IMR-90 (cell line): ENCODE results near the gene FSTL5. TPM values are rescaled to one million over a fixed set of nuclear protein-coding genes. Genes with fewer than 3 reads are reported as not detected.

Experiments used
- ATAC-seq: fragments of 200-7000 bp; cut with Tn5 transposase; 2 replicates; pipeline ENCODE4 v1.9.1; 2020; ENCODE audit warnings: low read depth, mild to moderate bottlenecking, moderate library complexity
- BruUV-seq: library from RNA; stranded (reverse); fragments of 400-500 nt; replicated peaks from 2 replicates; lab custom pipeline; 2021; lab: Mats Ljungman, UMichigan
- CTCF ChIA-PET: fragments of 300-600 bp; formaldehyde crosslinking; extraction: SDS; loops from one replicate; lab custom pipeline; 2021; ENCODE audit warnings: antibody characterized with exemption; lab: Yijun Ruan, JAX
- POLR2A ChIA-PET: fragments of 300-600 bp; sonication (Branson Sonifier 250); formaldehyde crosslinking; loops from one replicate; lab custom pipeline; 2022; ENCODE audit warnings: antibody characterized with exemption; ENCODE audit not compliant: unreplicated experiment; lab: Charles Lee
- DNase-seq: peaks from one replicate; pipeline ENCODE4 v3.0.0; 2013
- H2AFZ ChIP-seq: replicated peaks from 2 replicates; pipeline ENCODE3; 2013; ENCODE audit warnings: low read length, mild to moderate bottlenecking; ENCODE audit not compliant: poor library complexity
- H2AK5ac ChIP-seq: 2 replicates; pipeline ENCODE4 v1.6.1; 2013; ENCODE audit warnings: low read depth, low read length, inconsistent platforms
- H2AK9ac ChIP-seq: replicated peaks from 2 replicates; pipeline ENCODE3; 2013; ENCODE audit warnings: mild to moderate bottlenecking, low read depth, low read length, moderate library complexity; ENCODE audit not compliant: poor library complexity
- H2BK120ac ChIP-seq: 2 replicates; pipeline ENCODE4 v1.6.1; 2013; ENCODE audit warnings: low read depth, low read length, inconsistent platforms
- H2BK15ac ChIP-seq: 3 replicates; pipeline ENCODE4 v1.6.1; 2013; ENCODE audit warnings: low read depth, low read length, inconsistent platforms
- H2BK20ac ChIP-seq: 2 replicates; pipeline ENCODE4 v1.6.1; 2013; ENCODE audit warnings: low read depth, mild to moderate bottlenecking, inconsistent platforms, low read length, moderate library complexity
- H2BK5ac ChIP-seq: 2 replicates; pipeline ENCODE4 v1.6.1; 2013; ENCODE audit warnings: mild to moderate bottlenecking, low read depth, low read length, inconsistent platforms; ENCODE audit not compliant: poor library complexity, severe bottlenecking
- H3K14ac ChIP-seq: replicated peaks from 2 replicates; pipeline ENCODE4 v1.6.1; 2013; ENCODE audit warnings: low read depth, low read length, inconsistent platforms
- H3K18ac ChIP-seq: 2 replicates; pipeline ENCODE4 v1.6.1; 2013; ENCODE audit warnings: low read depth, low read length, control low read depth
- H3K23ac ChIP-seq: 2 replicates; pipeline ENCODE4 v1.6.1; 2013; ENCODE audit warnings: low read depth, low read length, inconsistent platforms
- H3K27ac ChIP-seq: 2 replicates; pipeline ENCODE4 v1.5.1; 2013; ENCODE audit warnings: mild to moderate bottlenecking, control low read depth, low read length; ENCODE audit not compliant: insufficient read depth
- H3K27me3 ChIP-seq: 2 replicates; pipeline ENCODE4 v1.6.1; 2013; ENCODE audit warnings: low read length; ENCODE audit not compliant: control insufficient read depth, insufficient read depth
- H3K36me3 ChIP-seq: 2 replicates; pipeline ENCODE4 v1.6.1; 2013; ENCODE audit warnings: low read length, mixed read lengths; ENCODE audit not compliant: control insufficient read depth, insufficient read depth
- H3K4ac ChIP-seq: 2 replicates; pipeline ENCODE4 v1.6.1; 2013; ENCODE audit warnings: low read depth, low read length, inconsistent platforms
- H3K4me1 ChIP-seq: 2 replicates; pipeline ENCODE4 v1.6.1; 2013; ENCODE audit warnings: low read length, mixed read lengths; ENCODE audit not compliant: control insufficient read depth, insufficient read depth
- H3K4me2 ChIP-seq: 2 replicates; pipeline ENCODE4 v1.6.1; 2013; ENCODE audit warnings: low read depth, mild to moderate bottlenecking, control low read depth, low read length, moderate library complexity
- H3K4me3 ChIP-seq: 2 replicates; pipeline ENCODE4 v1.5.1; 2013; ENCODE audit warnings: low read depth, mild to moderate bottlenecking, control low read depth, low read length, moderate library complexity; ENCODE audit not compliant: insufficient read depth
- H3K56ac ChIP-seq: 2 replicates; pipeline ENCODE4 v1.6.1; 2013; ENCODE audit warnings: low read length, inconsistent platforms; ENCODE audit not compliant: insufficient read depth; ENCODE audit errors: extremely low read depth
- H3K79me1 ChIP-seq, 2 experiments: 2 replicates each; pipeline ENCODE4 v1.6.1; 2013; ENCODE audit warnings: low read length in 2 of 2, inconsistent platforms in 1 of 2, low read depth in 1 of 2
- H3K9ac ChIP-seq: 2 replicates; pipeline ENCODE4 v1.6.1; 2013; ENCODE audit warnings: low read depth, low read length, control low read depth
- H3K9me1 ChIP-seq: 2 replicates; pipeline ENCODE4 v1.6.1; 2013; ENCODE audit warnings: low read length, inconsistent platforms; ENCODE audit not compliant: insufficient read depth
- H3K9me3 ChIP-seq: 2 replicates; pipeline ENCODE4 v1.6.1; 2013; ENCODE audit warnings: low read length; ENCODE audit not compliant: control insufficient read depth, insufficient read depth
- H4K20me1 ChIP-seq: 2 replicates; pipeline ENCODE4 v1.6.1; 2013; ENCODE audit warnings: low read length, inconsistent platforms; ENCODE audit not compliant: insufficient read depth
- H4K5ac ChIP-seq: 2 replicates; pipeline ENCODE4 v1.6.1; 2013; ENCODE audit warnings: mild to moderate bottlenecking, low read depth, low read length, control low read depth
- H4K8ac ChIP-seq, 2 experiments: 2 replicates each; pipeline ENCODE4 v1.6.1; 2013; ENCODE audit warnings: low read depth in 2 of 2, low read length in 2 of 2, control low read depth in 1 of 2, inconsistent platforms in 1 of 2
- H4K91ac ChIP-seq: 2 replicates; pipeline ENCODE4 v1.6.1; 2013; ENCODE audit warnings: low read depth, low read length, inconsistent platforms; ENCODE audit not compliant: insufficient read depth
- BHLHE40 ChIP-seq: fragments of 150-350 bp; IDR thresholded peaks from 2 replicates; pipeline ENCODE4 v1.6.1; 2016; ENCODE audit warnings: mild to moderate bottlenecking, low read depth, low read length
- CEBPB ChIP-seq: IDR thresholded peaks from 2 replicates; pipeline ENCODE4 v1.6.1; 2012; ENCODE audit warnings: low read depth, low read length, improper control_type of control experiment
- MAFK ChIP-seq: IDR thresholded peaks from 2 replicates; pipeline ENCODE4 v1.6.1; 2012; ENCODE audit warnings: low read depth, low read length, improper control_type of control experiment
- NFE2L2 ChIP-seq: fragments of 150-350 bp; IDR thresholded peaks from 2 replicates; pipeline ENCODE4 v1.6.1; 2016; ENCODE audit warnings: low read depth, mild to moderate bottlenecking, low read length
- RFX5 ChIP-seq: IDR thresholded peaks from 2 replicates; pipeline ENCODE4 v1.8.0; 2012; ENCODE audit warnings: low read depth, mild to moderate bottlenecking, low read length, moderate library complexity
- SMC3 ChIP-seq: fragments of 150-350 bp; IDR thresholded peaks from 2 replicates; pipeline ENCODE4 v1.6.1; 2016; ENCODE audit warnings: low read depth, mild to moderate bottlenecking, antibody characterized with exemption, low read length, moderate library complexity
- WGBS, 2 experiments: methylation state at CpG; one replicate each; pipeline versions ENCODE4 v1.1.5 to v1.1.7; 2013; ENCODE audit warnings: missing lambda C conversion rate in 2 of 2; ENCODE audit not compliant: insufficient read length in 1 of 2; ENCODE audit errors: extremely low coverage in 2 of 2; 5-methylcytosine and 5-hydroxymethylcytosine counted together
- dilution Hi-C: fragments of 300-500 bp; cut with HindIII; formaldehyde crosslinking; loops from one replicate; pipeline ENCODE4 v1.14.3; 2018; ENCODE audit warnings: low sequenced_read_pairs; ENCODE audit not compliant: unreplicated experiment
- in situ Hi-C: fragments of 300-500 bp; cut with MboI; formaldehyde crosslinking; loops from 3 replicates; pipeline ENCODE4 v1.14.3; 2019; ENCODE audit warnings: low sequenced_read_pairs, inconsistent platforms, mixed read lengths
- intact Hi-C: fragments of 100-400 bp; cut with micrococcal nuclease; formaldehyde crosslinking; loops from 2 replicates; pipeline ENCODE4 v1.10.0; 2022
- polyA plus RNA-seq, 3 experiments: library from polyadenylated mRNA; depleted of rRNA; stranded (reverse); fragments of >200 nt; gene quantifications; 2 replicates each; pipeline ENCODE4 v1.2.3, GENCODE V29; 2012; ENCODE audit warnings: low replicate concordance in 1 of 3
- total RNA-seq: library from RNA; depleted of rRNA; stranded (reverse); fragments of >200 nt; gene quantifications from 2 replicates; pipeline ENCODE4 v1.2.3, GENCODE V29; 2012
- TF ChIP-seq, protein P1 (sequence below): fragments of 150-350 bp; IDR thresholded peaks from 2 replicates; pipeline ENCODE4 v1.6.1; 2017; ENCODE audit warnings: mild to moderate bottlenecking, antibody characterized with exemption, low read length, low read depth

The FSTL5 gene
- total and polyA plus RNA-seq, 2 of the 4 experiments (the other 2 are of a cell fraction): under 0.01 TPM; not detected in 1

DNA sequence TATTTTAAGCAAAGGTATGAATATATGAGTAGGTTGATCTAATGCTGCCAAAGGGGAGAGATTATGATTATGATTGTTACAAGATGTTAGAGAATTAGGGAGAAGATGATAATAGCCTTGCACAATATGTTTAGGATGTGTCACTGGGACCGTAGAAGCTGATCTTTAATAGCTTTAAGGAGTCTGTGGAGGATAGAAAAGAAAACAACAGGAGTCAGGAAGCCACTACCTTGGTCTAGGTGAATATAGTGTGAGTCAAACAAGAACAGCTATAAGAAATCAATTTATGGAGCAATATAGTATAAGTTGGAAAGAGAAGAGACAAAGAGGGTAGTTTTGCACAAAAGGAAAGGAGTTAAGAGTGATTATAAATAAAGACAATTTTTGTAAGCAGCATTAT is 232.7 kb downstream of the FSTL5 start:
- H3K4me1 ChIP-seq: no peaks in the 10 kb centered on the region
- no peaks in the 10 kb centered on the region for H3K36me3 ChIP-seq
- no peak overlapping the region for H3K18ac ChIP-seq
- no peak overlapping the region for H2AK5ac ChIP-seq
- no peak overlapping the region for H4K91ac ChIP-seq
- no peak overlapping the region for H3K9ac ChIP-seq
- DNase-seq (no peak), ATAC-seq (no peak)
- no peak overlapping the region for H3K4me3 ChIP-seq
- POLR2A ChIA-PET: no interaction called here
- dilution Hi-C loops: no loop called here
- H2BK5ac ChIP-seq: no peak overlapping the region
- no peak overlapping the region for H3K14ac ChIP-seq
- no peaks in the 10 kb centered on the region for H3K9me1 ChIP-seq
- 0 out of 2 replicates have a peak, but pooled peaks cover 2% of the 10 kb centered on the region for H3K9me3 ChIP-seq
- CTCF ChIA-PET: no interaction called here
- H2BK120ac ChIP-seq: no peak overlapping the region
- H3K79me1 ChIP-seq: no peaks in the 10 kb centered on the region
- in situ Hi-C loops: no loop called here
- H4K5ac ChIP-seq: no peak overlapping the region
- H3K4ac ChIP-seq: no peak overlapping the region
- H3K56ac ChIP-seq: no peak overlapping the region
- no peaks in the 10 kb centered on the region for H3K27me3 ChIP-seq
- no peak overlapping the region for H2AFZ ChIP-seq
- TF ChIP-seq, protein P1, sequence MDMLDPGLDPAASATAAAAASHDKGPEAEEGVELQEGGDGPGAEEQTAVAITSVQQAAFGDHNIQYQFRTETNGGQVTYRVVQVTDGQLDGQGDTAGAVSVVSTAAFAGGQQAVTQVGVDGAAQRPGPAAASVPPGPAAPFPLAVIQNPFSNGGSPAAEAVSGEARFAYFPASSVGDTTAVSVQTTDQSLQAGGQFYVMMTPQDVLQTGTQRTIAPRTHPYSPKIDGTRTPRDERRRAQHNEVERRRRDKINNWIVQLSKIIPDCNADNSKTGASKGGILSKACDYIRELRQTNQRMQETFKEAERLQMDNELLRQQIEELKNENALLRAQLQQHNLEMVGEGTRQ: no peak
- TF ChIP-seq RFX5: no peak
- TF ChIP-seq CEBPB: no peak
- no peak for TF ChIP-seq MAFK
- TF ChIP-seq SMC3: no peak
- TF ChIP-seq BHLHE40: no peak
- no peak for TF ChIP-seq NFE2L2
- no peak overlapping the region for H4K8ac ChIP-seq
- WGBS, 2 experiments: no CpG with 5 or more reads among the region's 1 CpG
- H3K23ac ChIP-seq: no peak overlapping the region
- H2BK15ac ChIP-seq: no peak overlapping the region
- intact Hi-C loops: no loop called here
- no peak overlapping the region for H3K4me2 ChIP-seq
- H3K27ac ChIP-seq: no peak overlapping the region
- no TSS peak for BruUV-seq
- H2AK9ac ChIP-seq: no peak overlapping the region
- no peak overlapping the region for H2BK20ac ChIP-seq
- H4K20me1 ChIP-seq: no peaks in the 10 kb centered on the region
